22Rv1 (cell line): ENCODE data around the gene DNTTIP2.

Experiments used
- H3K27ac ChIP-seq: fragments of 450-650 bp; 2 replicates; pipeline ENCODE4 v1.5.1; 2017
- CTCF ChIP-seq: fragments of 450-650 bp; IDR thresholded peaks from 2 replicates; pipeline ENCODE4 v1.5.1; 2017; ENCODE audit warnings: mild to moderate bottlenecking
- ZFX ChIP-seq: fragments of 450-650 bp; IDR thresholded peaks from 2 replicates; pipeline ENCODE4 v1.6.1; 2017; ENCODE audit warnings: antibody characterized with exemption, borderline replicate concordance

Gene DNTTIP2

GRCh38 chr1:93816970-93817678 lies 61.9 kb downstream of the DNTTIP2 start:
- TF ChIP-seq ZFX (no peak), CTCF (no peak)
- H3K27ac ChIP-seq: no peak overlapping the region
